HFF-Myc (cell line): ENCODE results near the gene SCN1B.
"Not testable (repeated sequence)": the region's sequence is repeated elsewhere in the genome, so short reads cannot be mapped to it uniquely, and the experiment has no call there.

Source experiments
- DNase-seq: peaks from one replicate; pipeline ENCODE4 v3.0.0-alpha.2; 2011; ENCODE audit warnings: low read depth; ENCODE audit errors: extremely low read depth
- H3K4me3 ChIP-seq: replicated peaks from 2 replicates; pipeline ENCODE4 v1.5.1; 2011; ENCODE audit warnings: low read depth, mild to moderate bottlenecking, control low read depth, low read length
- CTCF ChIP-seq: IDR thresholded peaks from 2 replicates; pipeline ENCODE4 v1.5.1; 2012; ENCODE audit warnings: mild to moderate bottlenecking, low read depth, low read length, control low read depth; ENCODE audit errors: missing control alignments

SCN1B gene

DNA sequence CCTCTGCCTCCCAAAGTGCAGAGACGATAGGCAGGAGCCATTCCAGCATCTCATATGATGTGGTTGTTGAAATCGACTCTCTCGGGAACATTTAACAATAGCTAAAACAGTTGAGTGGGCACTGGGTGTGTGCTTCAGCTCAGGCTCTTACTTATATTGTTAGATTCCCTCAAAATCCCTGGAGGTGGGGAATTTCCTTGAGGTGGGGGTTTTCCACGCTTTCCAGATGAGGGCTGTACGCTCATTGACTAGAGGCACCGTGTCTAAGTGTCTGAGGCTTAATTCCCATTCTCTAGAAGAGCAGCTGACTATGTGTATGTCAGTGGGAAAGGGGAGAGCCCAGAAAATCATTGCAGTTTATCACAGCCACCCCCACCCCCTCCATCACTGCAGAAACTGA lies 41.0 kb upstream of the SCN1B start:
- no peak overlapping the region for H3K4me3 ChIP-seq
- no peak for DNase-seq
- TF ChIP-seq CTCF: no peak

DNA sequence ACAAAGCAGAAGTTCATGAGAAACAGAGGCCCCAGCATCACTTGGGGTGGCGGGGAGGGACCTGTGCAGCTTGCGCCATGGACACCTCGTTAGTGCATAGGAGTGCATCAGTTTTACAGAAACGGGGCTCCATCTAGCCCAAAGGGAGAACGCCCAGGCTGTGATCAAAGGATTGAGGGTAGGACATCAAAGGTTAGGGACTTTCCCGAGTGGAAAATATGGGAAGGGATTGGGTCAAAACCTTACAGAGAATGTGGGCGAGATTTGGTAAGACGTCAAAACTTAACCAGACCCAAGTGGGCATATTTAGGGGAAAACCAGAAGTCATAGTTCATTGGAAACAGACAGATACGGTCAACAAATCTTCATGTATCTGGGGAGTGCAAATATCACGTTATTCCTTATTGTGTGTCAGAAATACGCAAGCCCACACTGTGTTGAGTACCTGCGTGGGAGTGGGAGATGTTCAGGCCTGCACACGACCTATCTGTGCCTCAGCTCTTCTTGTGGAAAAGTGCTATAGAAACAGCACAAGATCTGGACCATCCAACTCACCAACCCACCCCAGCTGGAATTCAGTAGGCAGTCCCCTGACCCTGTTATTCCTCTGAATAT lies 39.6 kb upstream of the SCN1B start:
- TF ChIP-seq CTCF: no peak
- no peak overlapping the region for H3K4me3 ChIP-seq
- no peak for DNase-seq

DNA sequence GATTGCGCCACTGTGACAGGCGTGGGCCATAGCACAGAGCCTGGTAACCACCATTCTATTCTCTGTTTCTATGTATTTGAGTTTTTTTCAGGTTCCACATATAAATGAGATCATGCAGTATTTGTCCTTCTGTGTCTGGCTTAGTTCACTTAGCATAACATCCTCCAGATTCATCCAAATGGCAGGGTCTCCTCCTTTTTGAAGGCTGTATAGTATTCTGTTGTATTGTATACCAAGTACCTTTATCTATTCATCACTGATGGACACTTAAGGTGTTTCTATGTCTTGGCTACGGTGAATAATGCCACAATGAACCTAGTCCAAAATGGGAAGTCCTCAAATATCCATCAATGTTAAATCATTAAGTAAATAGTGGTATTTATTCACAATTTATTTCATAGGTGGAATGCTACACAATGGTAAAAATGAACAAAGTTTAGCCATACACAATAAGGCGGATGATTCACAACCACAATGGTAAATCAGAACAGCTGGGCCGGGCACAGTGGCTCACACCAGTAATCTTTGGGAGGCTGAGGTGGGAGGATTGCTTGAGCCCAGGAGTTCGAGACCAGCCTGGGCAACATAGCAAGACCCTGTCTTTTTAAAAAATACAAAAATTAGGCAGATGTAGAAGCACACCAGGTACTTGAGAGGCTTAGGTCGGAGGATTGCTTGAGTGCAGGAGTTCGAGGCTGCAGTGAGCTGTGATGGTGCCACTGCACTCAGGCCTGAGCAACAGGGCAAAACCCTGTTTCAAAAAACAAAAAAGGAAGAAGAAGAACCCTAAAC lies 38.5 kb upstream of the SCN1B start:
- TF ChIP-seq CTCF: no peak
- H3K4me3 ChIP-seq: no peak overlapping the region
- no peak for DNase-seq

GRCh38 chr19:34992582-34992981 lies 37.7 kb upstream of the SCN1B start:
- H3K4me3 ChIP-seq, DNase-seq: not testable (repeated sequence)

DNA sequence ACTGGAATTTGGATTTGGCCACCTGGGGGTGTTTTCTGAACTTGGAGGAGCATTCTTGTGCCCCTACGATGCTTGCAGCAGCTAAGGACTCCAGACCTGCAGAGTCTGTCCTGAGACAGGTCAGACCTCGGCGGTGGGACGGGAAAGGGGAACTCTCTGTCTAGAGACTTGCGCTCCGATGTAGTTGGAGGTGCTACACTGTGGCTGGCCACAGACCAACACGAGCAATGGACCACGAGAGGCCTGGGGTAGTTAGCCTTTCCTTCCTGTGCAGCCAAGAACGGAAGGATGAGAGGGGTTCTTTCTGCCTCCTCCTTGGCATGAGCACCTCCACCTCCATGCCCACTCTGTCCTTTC lies 36.0 kb upstream of the SCN1B start:
- no peak overlapping the region for H3K4me3 ChIP-seq
- no peak for DNase-seq
- no peak for TF ChIP-seq CTCF

- no peak overlapping the region for H3K4me3 ChIP-seq
- no peak for DNase-seq
- no peak for TF ChIP-seq CTCF
These were observed 35.4 kb upstream of the SCN1B start for GRCh38 chr19:34994643-34995541.

GRCh38 chr19:34995551-34995950 lies 34.7 kb upstream of the SCN1B start:
- DNase-seq: no peak
- no peak for TF ChIP-seq CTCF
- no peak overlapping the region for H3K4me3 ChIP-seq
